Measurements from ENCODE around the gene SCN1B. TPM values are rescaled to one million over a fixed set of nuclear protein-coding genes. Genes with fewer than 3 reads are reported as not detected.
"Not testable (repeated sequence)": the region's sequence is repeated elsewhere in the genome, so short reads cannot be mapped to it uniquely, and the experiment has no call there.

The SCN1B gene
- total and polyA plus RNA-seq, 4 donors = 1.5 to 12.6 (median 9.0) TPM

- Histone ChIP-seq H3K9me3 (ENCODE audit: control insufficient read depth in 4 of 4, insufficient read depth in 3 of 4, low read length in 3 of 4) (no peaks in the 10 kb centered on the region), H3K27me3 (ENCODE audit: control insufficient read depth in 3 of 3, insufficient read depth in 3 of 3, low read length in 2 of 3) (no peaks in the 10 kb centered on the region), H3K4me1 (ENCODE audit: control insufficient read depth in 5 of 5, insufficient read depth in 5 of 5, low read length in 5 of 5) (peaks cover 0 to 29% (median 5%) of the 10 kb centered on the region in 5 donors), H3K27ac (ENCODE audit: low read depth in 1 of 2, low read length in 1 of 2) (peak overlapping the region in 1 of 2 donors; percentile 69), H3K36me3 (ENCODE audit: control insufficient read depth in 4 of 4, insufficient read depth in 4 of 4, low read length in 4 of 4) (peaks cover 0 to 3% (median 0%) of the 10 kb centered on the region in 4 donors), H3K4me3 (no peak overlapping the region), H3K9ac (ENCODE audit: insufficient read depth in 1 of 2, low read length in 2 of 2) (no peak overlapping the region)
- TF ChIP-seq CTCF (IDR thresholded peaks at IDR 0.05; ENCODE audit: control extremely low read depth, extremely low read depth) = no peak
- WGBS, 2 donors = 27 to 45% methylated on average over 8 of the region's 8 CpGs
- ATAC-seq (ENCODE audit: insufficient read depth, low FRiP score) (no peak), DNase-seq (no peak)
Measured at GRCh38 chr19:34997071-34997617, 33.1 kb upstream of the SCN1B start.

- ATAC-seq (ENCODE audit: insufficient read depth, low FRiP score); H3K36me3 ChIP-seq (ENCODE audit: control insufficient read depth in 4 of 4, insufficient read depth in 4 of 4, low read length in 4 of 4); H3K9me3 ChIP-seq (ENCODE audit: control insufficient read depth in 4 of 4, insufficient read depth in 3 of 4, low read length in 3 of 4); DNase-seq; H3K27me3 ChIP-seq (ENCODE audit: control insufficient read depth in 3 of 3, insufficient read depth in 3 of 3, low read length in 2 of 3); H3K4me3 ChIP-seq; H3K27ac ChIP-seq (ENCODE audit: low read depth in 1 of 2, low read length in 1 of 2); H3K9ac ChIP-seq (ENCODE audit: insufficient read depth in 1 of 2, low read length in 2 of 2): not testable (repeated sequence)
- 92 to 93% methylated on average over 6 to 7 of the region's 7 CpGs for WGBS, 2 donors
- peaks cover 0 to 34% (median 9%) of the 10 kb centered on the region in 5 donors for H3K4me1 ChIP-seq (ENCODE audit: control insufficient read depth in 5 of 5, insufficient read depth in 5 of 5, low read length in 5 of 5)
Measured at GRCh38 chr19:34998224-34998623, 32.0 kb upstream of the SCN1B start.

- DNase-seq = no peak
- no peak for TF ChIP-seq CTCF (IDR thresholded peaks at IDR 0.05; ENCODE audit: control extremely low read depth, extremely low read depth)
- peak overlapping the region; percentile 70 to 95 for H3K9ac ChIP-seq (ENCODE audit: insufficient read depth in 1 of 2, low read length in 2 of 2)
- peaks cover 0 to 40% (median 9%) of the 10 kb centered on the region in 5 donors for H3K4me1 ChIP-seq (ENCODE audit: control insufficient read depth in 5 of 5, insufficient read depth in 5 of 5, low read length in 5 of 5)
- peak overlapping the region; percentile 18 for H3K4me3 ChIP-seq
- H3K27ac ChIP-seq (ENCODE audit: low read depth in 1 of 2, low read length in 1 of 2) = peak overlapping the region; percentile 64 to 99
- H3K27me3 ChIP-seq (ENCODE audit: control insufficient read depth in 3 of 3, insufficient read depth in 3 of 3, low read length in 2 of 3) = no peaks in the 10 kb centered on the region
- peaks cover 0 to 3% (median under 1%) of the 10 kb centered on the region in 4 donors for H3K36me3 ChIP-seq (ENCODE audit: control insufficient read depth in 4 of 4, insufficient read depth in 4 of 4, low read length in 4 of 4)
- ATAC-seq (ENCODE audit: insufficient read depth, low FRiP score) = no peak
- WGBS, 2 donors = 43 to 45% methylated on average over 13 of the region's 13 CpGs
- no peaks in the 10 kb centered on the region for H3K9me3 ChIP-seq (ENCODE audit: control insufficient read depth in 4 of 4, insufficient read depth in 3 of 4, low read length in 3 of 4)
Measured at GRCh38 chr19:34998777-34999497, 31.3 kb upstream of the SCN1B start.

GRCh38 chr19:34999498-35000337 lies 30.6 kb upstream of the SCN1B start, which contains the start of gene GRAMD1A:
Gene GRAMD1A (plus strand): TSS chr19:35000323. CDS start chr19:35000479, 156 bp downstream.
- ATAC-seq (ENCODE audit: insufficient read depth, low FRiP score) (peak; percentile 83), DNase-seq (peak; percentile 92 to 94 (median 93))
- Histone ChIP-seq H3K9me3 (ENCODE audit: control insufficient read depth in 4 of 4, insufficient read depth in 3 of 4, low read length in 3 of 4) (no peaks in the 10 kb centered on the region), H3K27me3 (ENCODE audit: control insufficient read depth in 3 of 3, insufficient read depth in 3 of 3, low read length in 2 of 3) (no peaks in the 10 kb centered on the region), H3K4me1 (ENCODE audit: control insufficient read depth in 5 of 5, insufficient read depth in 5 of 5, low read length in 5 of 5) (peaks cover 0 to 40% (median 9%) of the 10 kb centered on the region in 5 donors), H3K36me3 (ENCODE audit: control insufficient read depth in 4 of 4, insufficient read depth in 4 of 4, low read length in 4 of 4) (peaks cover 0 to 3% (median under 1%) of the 10 kb centered on the region in 4 donors), H3K9ac (ENCODE audit: insufficient read depth in 1 of 2, low read length in 2 of 2) (peak within 1 kb of the TSS; percentile 70 to 95), H3K27ac (ENCODE audit: low read depth in 1 of 2, low read length in 1 of 2) (peak within 1 kb of the TSS; percentile 64 to 99), H3K4me3 (peak within 1 kb of the TSS; percentile 81)
- WGBS, 2 donors = 2 to 3% methylated on average over 24 to 45 of the region's 45 CpGs
- no peak for TF ChIP-seq CTCF (IDR thresholded peaks at IDR 0.05; ENCODE audit: control extremely low read depth, extremely low read depth)
